PC-3 (cell line): ENCODE measurements around the gene HTR3B. TPM values are rescaled to one million over a fixed set of nuclear protein-coding genes. Genes with fewer than 3 reads are reported as not detected.

ENCODE experiments used
- ATAC-seq: fragments of 200-7000 bp; cut with Tn5 transposase; 2 replicates; pipeline ENCODE4 v1.9.1; 2020; ENCODE audit warnings: mild to moderate bottlenecking, moderate library complexity
- BruUV-seq: library from RNA; stranded (reverse); fragments of 400-500 nt; replicated peaks from 2 replicates; lab custom pipeline; 2021; lab: Mats Ljungman, UMichigan
- CTCF ChIA-PET: fragments of 300-600 bp; sonication (Branson Sonifier 250); formaldehyde crosslinking; loops from one replicate; lab custom pipeline; 2022; ENCODE audit warnings: antibody characterized with exemption; lab: Charles Lee
- POLR2A ChIA-PET: fragments of 300-600 bp; sonication (Branson Sonifier 250); formaldehyde crosslinking; loops from one replicate; lab custom pipeline; 2022; ENCODE audit warnings: antibody characterized with exemption; ENCODE audit not compliant: unreplicated experiment; lab: Charles Lee
- DNase-seq: peaks from one replicate; pipeline ENCODE4 v3.0.0-alpha.2; 2015
- H2AFZ ChIP-seq: fragments of 300-600 bp; sonication (generic); 2 replicates; pipeline ENCODE4 v1.6.0; 2016; ENCODE audit warnings: antibody characterized with exemption, low read length
- H3F3A ChIP-seq: fragments of 300-600 bp; sonication (generic); one replicate; pipeline ENCODE4 v1.6.0; 2017; ENCODE audit warnings: antibody characterized with exemption, low read length, control low read depth, mild to moderate bottlenecking; ENCODE audit not compliant: unreplicated experiment
- H3K27ac ChIP-seq: fragments of 300-600 bp; sonication (generic); 2 replicates; pipeline ENCODE4 v1.5.1; 2016; ENCODE audit warnings: mild to moderate bottlenecking, low read length
- H3K27me3 ChIP-seq: fragments of 300-600 bp; sonication (generic); 2 replicates; pipeline ENCODE4 v1.6.1; 2016; ENCODE audit warnings: low read length, mixed read lengths
- H3K36me3 ChIP-seq: fragments of 300-600 bp; sonication (generic); 2 replicates; pipeline ENCODE4 v1.6.1; 2016; ENCODE audit warnings: low read depth, mixed run types, low read length, mixed read lengths
- H3K4me1 ChIP-seq: fragments of 300-600 bp; sonication (generic); 2 replicates; pipeline ENCODE4 v1.5.1; 2016; ENCODE audit warnings: low read length; ENCODE audit not compliant: insufficient read depth
- H3K4me2 ChIP-seq: fragments of 300-600 bp; sonication (generic); 2 replicates; pipeline ENCODE4 v1.6.0; 2016; ENCODE audit warnings: low read length
- H3K4me3 ChIP-seq: fragments of 300-600 bp; sonication (generic); 2 replicates; pipeline ENCODE4 v1.5.1; 2016; ENCODE audit warnings: mild to moderate bottlenecking, low read length, mixed read lengths
- H3K79me2 ChIP-seq: fragments of 300-600 bp; sonication (generic); 2 replicates; pipeline ENCODE4 v1.6.1; 2017; ENCODE audit warnings: low read length, mixed read lengths
- H3K9ac ChIP-seq: fragments of 300-600 bp; sonication (generic); 2 replicates; pipeline ENCODE4 v1.6.0; 2016; ENCODE audit warnings: mild to moderate bottlenecking, low read length
- H3K9me2 ChIP-seq: fragments of 300-600 bp; sonication (generic); replicated peaks from 2 replicates; pipeline ENCODE4 v1.6.1; 2016; ENCODE audit warnings: mixed run types, low read length, mixed read lengths
- H3K9me3 ChIP-seq: fragments of 300-600 bp; sonication (generic); 2 replicates; pipeline ENCODE4 v1.6.1; 2016; ENCODE audit warnings: low read length, mixed read lengths
- H4K20me1 ChIP-seq: fragments of 300-600 bp; sonication (generic); 2 replicates; pipeline ENCODE4 v1.6.1; 2016; ENCODE audit warnings: low read length, mixed read lengths
- EZH2 ChIP-seq: fragments of 300-600 bp; sonication (generic); IDR thresholded peaks from one replicate; pipeline ENCODE4 v1.6.1; 2017; ENCODE audit warnings: antibody characterized with exemption, mild to moderate bottlenecking, low read length; ENCODE audit not compliant: unreplicated experiment
- EZH2phosphoT487 ChIP-seq: fragments of 300-600 bp; sonication (generic); IDR thresholded peaks from 2 replicates; pipeline ENCODE4 v1.6.1; 2018; ENCODE audit warnings: mild to moderate bottlenecking, antibody characterized with exemption, low read length, borderline replicate concordance
- intact Hi-C: fragments of 100-400 bp; cut with micrococcal nuclease; formaldehyde crosslinking; loops from 2 replicates; pipeline ENCODE4 v1.9.0; 2023
- total RNA-seq: library from RNA; depleted of rRNA; stranded (reverse); fragments of >200 nt; gene quantifications from 2 replicates; pipeline ENCODE4 v1.2.3, GENCODE V29; 2014
- TF ChIP-seq, protein P1 (sequence below): fragments of 300-600 bp; sonication (generic); conservative IDR thresholded peaks from 2 replicates; pipeline ENCODE4 v1.5.1; 2017; ENCODE audit warnings: antibody characterized with exemption, low read depth, mild to moderate bottlenecking, low read length

HTR3B gene
- total RNA-seq, 1 experiment from 2014 or later: not detected

- H3K4me3 ChIP-seq: no peak overlapping the region
- no peak overlapping the region for H3K27ac ChIP-seq
- H3K4me2 ChIP-seq: no peak overlapping the region
- H4K20me1 ChIP-seq: no peaks in the 10 kb centered on the region
- CTCF ChIA-PET: interaction anchor here (0.5 to 2.0 kb wide), 4 partner anchors 11 to 1757 kb away, joined by 3 to 18 read pairs (median 6); no protein-coding TSS in a partner anchor
- H3K79me2 ChIP-seq: no peaks in the 10 kb centered on the region
- intact Hi-C loops: loop anchor here (1.0 to 2.0 kb wide), 3 partner anchors 99 to 367 kb away; no protein-coding TSS in a partner anchor
- TF ChIP-seq EZH2phosphoT487 (no peak), EZH2 (no peak)
- TF ChIP-seq, protein P1, sequence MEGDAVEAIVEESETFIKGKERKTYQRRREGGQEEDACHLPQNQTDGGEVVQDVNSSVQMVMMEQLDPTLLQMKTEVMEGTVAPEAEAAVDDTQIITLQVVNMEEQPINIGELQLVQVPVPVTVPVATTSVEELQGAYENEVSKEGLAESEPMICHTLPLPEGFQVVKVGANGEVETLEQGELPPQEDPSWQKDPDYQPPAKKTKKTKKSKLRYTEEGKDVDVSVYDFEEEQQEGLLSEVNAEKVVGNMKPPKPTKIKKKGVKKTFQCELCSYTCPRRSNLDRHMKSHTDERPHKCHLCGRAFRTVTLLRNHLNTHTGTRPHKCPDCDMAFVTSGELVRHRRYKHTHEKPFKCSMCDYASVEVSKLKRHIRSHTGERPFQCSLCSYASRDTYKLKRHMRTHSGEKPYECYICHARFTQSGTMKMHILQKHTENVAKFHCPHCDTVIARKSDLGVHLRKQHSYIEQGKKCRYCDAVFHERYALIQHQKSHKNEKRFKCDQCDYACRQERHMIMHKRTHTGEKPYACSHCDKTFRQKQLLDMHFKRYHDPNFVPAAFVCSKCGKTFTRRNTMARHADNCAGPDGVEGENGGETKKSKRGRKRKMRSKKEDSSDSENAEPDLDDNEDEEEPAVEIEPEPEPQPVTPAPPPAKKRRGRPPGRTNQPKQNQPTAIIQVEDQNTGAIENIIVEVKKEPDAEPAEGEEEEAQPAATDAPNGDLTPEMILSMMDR: no peak
- H3K9me3 ChIP-seq: no peaks in the 10 kb centered on the region
- peaks cover 12% of the 10 kb centered on the region for H3K27me3 ChIP-seq
- DNase-seq: peak; percentile 53
- H3F3A ChIP-seq: no peaks in the 10 kb centered on the region
- no TSS peak for BruUV-seq
- no peaks in the 10 kb centered on the region for H3K4me1 ChIP-seq
- POLR2A ChIA-PET: no interaction called here
- peak; percentile 84 for ATAC-seq
- no peaks in the 10 kb centered on the region for H3K36me3 ChIP-seq
- 0 out of 2 replicates have a peak overlapping the region, but pooled peaks have one; percentile 4 for H2AFZ ChIP-seq
- H3K9me2 ChIP-seq: no peaks in the 10 kb centered on the region
- no peak overlapping the region for H3K9ac ChIP-seq
These were observed 9.0 kb upstream of the HTR3B start for GRCh38 chr11:113895367-113896155.

DNA sequence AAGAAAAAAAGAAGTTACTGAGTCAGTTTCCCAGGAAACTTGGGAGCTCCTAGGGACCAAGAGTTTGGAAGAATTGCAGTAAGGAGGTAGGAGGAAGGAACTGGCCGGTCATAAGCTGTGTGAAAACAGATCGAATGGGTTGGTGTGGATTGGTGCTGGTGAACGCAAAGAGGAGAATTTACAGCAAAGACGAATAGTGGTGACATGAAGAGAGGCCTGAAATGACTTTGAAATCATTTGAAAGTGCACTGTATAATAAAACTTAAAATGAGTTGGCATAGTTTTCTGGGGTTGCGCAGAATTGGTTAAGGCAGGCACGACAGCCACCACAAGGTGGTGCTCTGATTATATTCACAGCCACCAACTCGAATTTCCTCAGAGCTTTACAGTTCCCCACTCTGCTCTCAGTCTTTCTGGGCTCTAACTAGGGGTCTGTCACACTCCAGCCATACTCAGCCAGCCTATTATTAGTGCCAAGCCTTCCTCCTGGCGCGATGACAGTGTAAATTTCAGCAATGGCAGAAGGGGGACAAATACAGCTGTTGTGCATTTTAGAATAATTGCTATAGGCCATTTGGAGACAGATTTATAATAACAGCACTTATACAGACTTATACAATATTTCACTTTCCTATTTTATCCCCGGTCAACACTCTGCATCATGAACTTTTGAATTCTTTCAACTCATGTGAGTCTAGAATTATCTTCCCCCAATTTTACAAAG is 8.3 kb upstream of the HTR3B start:
- POLR2A ChIA-PET: no interaction called here
- Histone ChIP-seq H3K27ac (no peak overlapping the region), H3K36me3 (no peaks in the 10 kb centered on the region), H2AFZ (no peak overlapping the region), H4K20me1 (no peaks in the 10 kb centered on the region), H3K9ac (no peak overlapping the region), H3K9me2 (no peaks in the 10 kb centered on the region), H3K4me3 (no peak overlapping the region), H3K27me3 (peaks cover 19% of the 10 kb centered on the region), H3K4me2 (no peak overlapping the region; the same call in 1 of the 2 replicates), H3K79me2 (no peaks in the 10 kb centered on the region), H3K4me1 (no peaks in the 10 kb centered on the region), H3K9me3 (no peaks in the 10 kb centered on the region), H3F3A (no peaks in the 10 kb centered on the region)
- intact Hi-C loops: loop anchor here (1.0 to 2.0 kb wide), 3 partner anchors 98 to 366 kb away; no protein-coding TSS in a partner anchor
- no peak for TF ChIP-seq EZH2
- TF ChIP-seq, protein P1: peak; percentile 95
- BruUV-seq: no TSS peak
- DNase-seq (peak; percentile 56), ATAC-seq (peak; percentile 81)
- CTCF ChIA-PET: interaction anchor here (0.5 to 2.0 kb wide), 6 partner anchors 10 to 1757 kb away, joined by 3 to 18 read pairs (median 4); no protein-coding TSS in a partner anchor
